ENCODE data around the gene CSF2RB.

The CSF2RB gene

GRCh38 chr22:36891646-36892045, 21.8 kb upstream of the CSF2RB start:
- DNase-seq (ENCODE audit: low read depth in 3 of 3), result no peak

GRCh38 chr22:36892292-36892691, 21.1 kb upstream of the CSF2RB start:
- DNase-seq (ENCODE audit: low read depth in 3 of 3), result no peak

GRCh38 chr22:36893262-36893661, 20.2 kb upstream of the CSF2RB start:
- no peak for DNase-seq (ENCODE audit: low read depth in 3 of 3)

- no peak for DNase-seq (ENCODE audit: low read depth in 3 of 3)
These were observed 19.2 kb upstream of the CSF2RB start for GRCh38 chr22:36894266-36894665.

- DNase-seq (ENCODE audit: low read depth in 3 of 3), result no peak
These were observed 15.8 kb upstream of the CSF2RB start for GRCh38 chr22:36897611-36898010.

- DNase-seq (ENCODE audit: low read depth in 3 of 3), result no peak
These were observed 14.7 kb upstream of the CSF2RB start for GRCh38 chr22:36898690-36899089.

- DNase-seq (ENCODE audit: low read depth in 3 of 3), result no peak
These were observed 13.9 kb upstream of the CSF2RB start for GRCh38 chr22:36899498-36899897.

- DNase-seq (ENCODE audit: low read depth in 3 of 3), result no peak
These were observed 13.2 kb upstream of the CSF2RB start for GRCh38 chr22:36900225-36900624.

- no peak for DNase-seq (ENCODE audit: low read depth in 3 of 3)
These were observed 12.5 kb upstream of the CSF2RB start for GRCh38 chr22:36900880-36901279.

GRCh38 chr22:36901411-36902142, 11.9 kb upstream of the CSF2RB start:
- no peak for DNase-seq (ENCODE audit: low read depth in 3 of 3)

GRCh38 chr22:36902143-36902926, 11.1 kb upstream of the CSF2RB start:
- DNase-seq (ENCODE audit: low read depth in 3 of 3), result no peak

- DNase-seq (ENCODE audit: low read depth in 3 of 3), result no peak
These were observed 9.1 kb upstream of the CSF2RB start for GRCh38 chr22:36904260-36904880.

GRCh38 chr22:36907253-36908195, 5.9 kb upstream of the CSF2RB start:
- no peak for DNase-seq (ENCODE audit: low read depth in 3 of 3)

- DNase-seq (ENCODE audit: low read depth in 3 of 3), result no peak
These were observed 3.0 kb upstream of the CSF2RB start for GRCh38 chr22:36910461-36910860.

- no peak for DNase-seq (ENCODE audit: low read depth in 3 of 3)
These were observed 1.4 kb upstream of the CSF2RB start for GRCh38 chr22:36911887-36912661.

- DNase-seq (ENCODE audit: low read depth in 3 of 3), result no peak
These were observed 568 bp upstream of the CSF2RB start for GRCh38 chr22:36912694-36913426.

GRCh38 chr22:36914390-36914752, 943 bp downstream of the CSF2RB start:
- no peak for DNase-seq (ENCODE audit: low read depth in 3 of 3)

GRCh38 chr22:36916034-36916433, 2.6 kb downstream of the CSF2RB start:
- DNase-seq (ENCODE audit: low read depth in 3 of 3), result no peak

- no peak for DNase-seq (ENCODE audit: low read depth in 3 of 3)
These were observed 5.3 kb downstream of the CSF2RB start for GRCh38 chr22:36918586-36919284.
